Retinal pigment epithelial cell (primary cell): Measurements from ENCODE around the gene PASK.

ENCODE experiments used
- DNase-seq: peaks from one replicate; pipeline ENCODE4 v3.0.0-alpha.2; 2010; ENCODE audit warnings: low read depth
- H3K4me3 ChIP-seq: 2 replicates; pipeline ENCODE4 v1.5.1; 2011; ENCODE audit warnings: mild to moderate bottlenecking, low read length, control low read depth, moderate library complexity
- TF ChIP-seq, protein P1 (sequence below): conservative IDR thresholded peaks from 2 replicates; pipeline ENCODE4 v1.5.1; 2011; ENCODE audit warnings: low read depth, low read length, control low read depth, inconsistent platforms

PASK gene

GRCh38 chr2:241161646-241162281, 12.5 kb upstream of the PASK start:
- no peak for DNase-seq
- TF ChIP-seq, protein P1, sequence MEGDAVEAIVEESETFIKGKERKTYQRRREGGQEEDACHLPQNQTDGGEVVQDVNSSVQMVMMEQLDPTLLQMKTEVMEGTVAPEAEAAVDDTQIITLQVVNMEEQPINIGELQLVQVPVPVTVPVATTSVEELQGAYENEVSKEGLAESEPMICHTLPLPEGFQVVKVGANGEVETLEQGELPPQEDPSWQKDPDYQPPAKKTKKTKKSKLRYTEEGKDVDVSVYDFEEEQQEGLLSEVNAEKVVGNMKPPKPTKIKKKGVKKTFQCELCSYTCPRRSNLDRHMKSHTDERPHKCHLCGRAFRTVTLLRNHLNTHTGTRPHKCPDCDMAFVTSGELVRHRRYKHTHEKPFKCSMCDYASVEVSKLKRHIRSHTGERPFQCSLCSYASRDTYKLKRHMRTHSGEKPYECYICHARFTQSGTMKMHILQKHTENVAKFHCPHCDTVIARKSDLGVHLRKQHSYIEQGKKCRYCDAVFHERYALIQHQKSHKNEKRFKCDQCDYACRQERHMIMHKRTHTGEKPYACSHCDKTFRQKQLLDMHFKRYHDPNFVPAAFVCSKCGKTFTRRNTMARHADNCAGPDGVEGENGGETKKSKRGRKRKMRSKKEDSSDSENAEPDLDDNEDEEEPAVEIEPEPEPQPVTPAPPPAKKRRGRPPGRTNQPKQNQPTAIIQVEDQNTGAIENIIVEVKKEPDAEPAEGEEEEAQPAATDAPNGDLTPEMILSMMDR: no peak
- no peak overlapping the region for H3K4me3 ChIP-seq

GRCh38 chr2:241160318-241160717, 11.0 kb upstream of the PASK start:
- TF ChIP-seq, protein P1: no peak
- H3K4me3 ChIP-seq: no peak overlapping the region
- no peak for DNase-seq

GRCh38 chr2:241159116-241159515, 9.8 kb upstream of the PASK start:
- TF ChIP-seq, protein P1: no peak

DNA sequence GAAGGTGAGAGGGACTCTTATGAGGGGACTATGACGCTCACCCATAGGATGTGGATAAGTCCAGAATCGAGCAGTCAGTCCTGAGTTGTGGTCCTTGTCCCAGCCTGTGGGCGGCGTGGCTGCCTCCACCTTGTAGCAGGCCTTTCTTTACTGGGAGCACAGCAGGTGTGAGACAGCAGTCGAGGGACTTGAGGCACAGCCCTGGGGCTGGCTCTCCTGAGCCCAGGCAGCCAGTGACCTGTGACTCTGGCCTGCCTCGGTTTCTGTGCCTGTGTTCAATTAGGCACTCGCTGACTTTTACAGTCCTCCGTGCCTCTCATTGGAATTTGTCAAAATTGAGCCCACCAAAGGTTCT, 9.3 kb upstream of the PASK start:
- no peak overlapping the region for H3K4me3 ChIP-seq
- TF ChIP-seq, protein P1: no peak
- DNase-seq: no peak

More at GRCh38 chr2:241159116-241159515, 9.8 kb upstream of the PASK start:
- DNase-seq: no peak
- H3K4me3 ChIP-seq: no peak overlapping the region

- DNase-seq: peak; percentile 82
- H3K4me3 ChIP-seq: no peak overlapping the region
- TF ChIP-seq, protein P1: no peak
Measured at GRCh38 chr2:241157841-241158545, 8.7 kb upstream of the PASK start.

DNA sequence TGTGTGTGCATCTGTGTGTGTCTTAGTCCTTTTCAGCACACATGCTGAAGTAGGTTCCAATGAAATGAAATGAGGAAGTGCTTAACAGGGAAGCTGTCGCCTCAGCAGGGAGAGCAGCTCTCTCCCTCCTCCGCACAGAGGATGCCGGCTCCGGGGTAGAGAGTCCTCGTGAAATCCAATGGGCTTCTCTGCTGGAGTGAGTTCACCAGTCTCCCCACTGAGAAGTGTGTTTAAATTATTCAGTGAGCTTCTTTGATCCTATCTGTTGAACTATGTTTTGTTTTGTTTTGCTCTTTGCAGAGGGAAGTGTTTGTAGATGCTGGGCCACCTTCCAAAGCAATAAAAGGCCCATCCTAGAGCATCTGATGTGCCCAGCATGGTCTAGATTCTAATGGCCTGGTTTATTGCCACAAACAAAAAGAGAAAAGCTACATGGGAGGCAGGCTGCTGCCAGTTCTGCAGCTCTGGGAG, 7.7 kb upstream of the PASK start:
- no peak for DNase-seq
- TF ChIP-seq, protein P1: no peak
- H3K4me3 ChIP-seq: no peak overlapping the region

DNA sequence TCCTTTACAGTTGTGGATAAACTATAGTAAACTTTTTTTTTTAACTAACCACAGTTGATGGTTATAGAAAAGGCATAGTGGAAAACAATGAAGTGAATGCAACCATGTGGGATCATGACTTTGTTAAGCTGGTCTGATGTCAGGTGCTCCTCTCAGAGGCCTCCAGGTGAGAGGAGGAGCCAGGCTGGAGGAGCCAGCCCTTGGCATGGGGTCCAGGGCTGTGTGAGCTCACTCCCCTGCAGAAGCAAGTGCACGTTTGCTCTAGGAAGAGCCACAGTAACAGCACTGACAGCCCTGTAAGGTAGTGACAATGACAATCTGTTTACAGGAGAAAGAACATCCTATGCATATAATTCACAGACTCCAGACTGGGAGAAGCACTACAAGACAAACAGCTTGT, 6.7 kb upstream of the PASK start:
- no peak overlapping the region for H3K4me3 ChIP-seq
- DNase-seq: no peak
- TF ChIP-seq, protein P1: no peak
